ENCODE data around the gene RIMS4. TPM values are rescaled to one million over a fixed set of nuclear protein-coding genes. Genes with fewer than 3 reads are reported as not detected.

The RIMS4 gene
- not detected in 2 replicates for total RNA-seq (2014; rRNA removed; shearing (Covaris generic))
- polyA plus RNA-seq (2015; cell fraction: cytosol; rRNA removed): not detected in 2 replicates
- polyA plus RNA-seq (2015; cell fraction: nucleus; rRNA removed): not detected in 2 replicates

GRCh38 chr20:44810391-44811149 is at the start of gene RIMS4:
TSS of gene RIMS4 (minus strand) at chr20:44810546. CDS start at chr20:44810271, 275 bp downstream.
- no peak for DNase-seq (ENCODE audit: low read depth)

- DNase-seq (ENCODE audit: low read depth): peak; percentile 11
Observed at GRCh38 chr20:44858606-44859360, 48.4 kb upstream of the RIMS4 start.

- peak; percentile 57 for DNase-seq (ENCODE audit: low read depth)
Observed at GRCh38 chr20:44856856-44857448, 46.6 kb upstream of the RIMS4 start.

DNA sequence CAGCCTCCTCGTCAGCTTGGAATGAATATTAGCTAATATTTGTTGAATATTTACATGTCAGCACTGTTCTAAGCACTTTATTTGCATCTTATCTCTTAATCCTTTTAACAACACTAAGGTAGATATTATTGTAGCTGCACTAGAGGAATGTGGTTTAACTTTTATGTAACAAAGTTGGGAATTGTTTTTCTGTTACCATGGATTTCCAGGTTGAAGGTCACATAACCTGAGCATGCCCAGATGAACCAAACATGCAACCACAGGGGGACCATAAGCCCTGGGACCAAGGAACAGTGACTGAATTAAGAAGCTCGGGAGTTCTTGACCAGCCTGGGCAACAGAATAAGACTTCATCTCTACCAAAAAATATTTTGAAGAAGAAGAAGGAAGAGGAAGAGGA is 46.1 kb upstream of the RIMS4 start:
- no peak for DNase-seq (ENCODE audit: low read depth)

DNA sequence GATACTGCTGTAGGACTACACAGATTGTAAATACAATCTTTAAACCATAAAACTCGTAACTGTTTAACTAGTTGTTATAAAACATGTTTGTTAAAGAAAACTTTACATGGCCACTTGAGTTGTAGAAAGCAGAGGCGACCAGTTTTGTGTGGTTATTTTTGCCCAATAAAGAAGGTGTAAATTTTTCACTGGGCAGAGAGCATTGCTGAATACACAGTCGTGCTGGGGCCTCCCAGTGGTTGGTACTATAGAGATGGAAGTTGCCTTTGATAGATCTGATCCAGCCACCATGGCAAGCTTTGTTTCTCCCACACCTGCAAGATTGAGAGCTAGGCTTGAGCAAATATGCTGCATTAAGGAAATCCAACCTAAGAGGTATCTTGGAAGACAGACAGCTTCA is 41.2 kb upstream of the RIMS4 start:
- DNase-seq (ENCODE audit: low read depth): no peak

DNA sequence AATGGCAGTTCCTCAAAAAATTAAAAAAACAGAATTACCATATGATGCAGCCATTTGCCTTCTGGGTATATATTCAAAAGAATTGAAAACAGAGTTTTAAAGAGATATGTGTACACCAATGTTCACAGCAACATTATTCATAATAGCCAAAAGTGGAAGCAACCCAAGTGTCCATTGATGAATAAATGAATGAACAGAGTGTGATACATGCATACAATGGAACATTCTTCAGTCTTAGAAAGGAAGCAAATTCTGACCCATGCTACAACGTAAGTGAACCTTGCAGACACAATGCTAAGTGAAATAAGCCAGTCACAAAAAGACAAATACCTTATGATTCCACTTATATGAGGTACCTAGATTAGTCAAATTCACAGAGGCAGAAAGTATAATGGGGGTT is 40.5 kb upstream of the RIMS4 start:
- DNase-seq (ENCODE audit: low read depth): no peak

DNA sequence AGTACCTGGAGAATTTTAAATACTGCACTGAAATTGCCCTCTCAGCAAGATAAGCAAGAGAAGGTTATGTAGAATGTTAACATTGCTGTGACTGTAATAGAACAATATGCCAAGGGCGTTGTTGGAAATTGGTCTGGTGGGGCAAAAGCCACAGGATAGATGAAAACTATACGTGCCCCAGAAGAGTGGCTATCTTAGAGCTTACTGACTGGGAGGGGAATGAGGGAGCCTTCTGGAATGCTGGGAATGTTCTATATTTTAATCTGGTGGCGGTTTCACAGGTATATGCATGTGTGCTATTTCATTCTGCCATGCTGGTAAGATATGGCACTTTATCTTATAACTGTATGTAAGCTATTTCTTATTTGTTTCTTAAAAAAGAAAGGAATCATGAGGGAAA is 39.9 kb upstream of the RIMS4 start:
- no peak for DNase-seq (ENCODE audit: low read depth)

DNA sequence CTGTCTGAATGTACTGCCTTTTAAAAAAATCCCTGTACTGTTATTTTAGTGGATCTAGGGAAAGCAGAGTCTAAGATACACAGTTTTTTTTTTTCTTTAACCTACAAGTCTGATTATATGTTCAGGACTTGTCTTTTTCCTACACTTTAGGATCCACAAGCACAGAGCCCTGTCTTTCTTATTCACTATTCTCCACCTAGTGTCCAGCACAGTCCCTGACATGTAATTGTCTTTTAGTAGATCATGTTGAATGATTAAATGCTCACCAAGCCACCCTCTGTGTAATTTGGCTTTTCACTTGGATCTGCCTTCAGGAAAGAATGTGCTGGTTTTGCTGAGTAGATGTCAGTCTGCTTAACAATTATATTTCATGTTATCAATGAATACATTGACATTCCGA is 39.4 kb upstream of the RIMS4 start:
- no peak for DNase-seq (ENCODE audit: low read depth)

GRCh38 chr20:44848254-44849015 is 38.1 kb upstream of the RIMS4 start:
- no peak for DNase-seq (ENCODE audit: low read depth)

GRCh38 chr20:44843876-44844275 is 33.5 kb upstream of the RIMS4 start:
- no peak for DNase-seq (ENCODE audit: low read depth)

GRCh38 chr20:44841955-44842354 is 31.6 kb upstream of the RIMS4 start:
- DNase-seq (ENCODE audit: low read depth): no peak

DNA sequence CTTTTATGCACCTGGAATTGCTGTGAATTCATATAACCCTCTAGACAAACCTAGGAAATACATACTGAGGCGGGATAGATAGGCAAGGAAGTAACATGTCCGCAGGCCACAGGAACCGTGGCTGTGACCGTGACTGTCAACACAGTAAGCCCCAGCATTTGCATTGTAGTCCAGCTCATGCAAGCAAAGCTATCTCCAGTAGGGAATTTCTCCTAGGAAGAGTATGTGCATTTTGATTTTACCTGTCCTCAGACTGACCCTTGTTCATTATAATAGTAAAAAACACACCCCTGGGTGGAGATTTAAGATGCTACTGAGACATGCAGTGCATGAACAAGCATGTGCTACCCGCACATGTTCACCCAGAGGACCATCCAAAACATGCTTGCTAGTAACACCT is 30.5 kb upstream of the RIMS4 start:
- DNase-seq (ENCODE audit: low read depth): no peak

DNA sequence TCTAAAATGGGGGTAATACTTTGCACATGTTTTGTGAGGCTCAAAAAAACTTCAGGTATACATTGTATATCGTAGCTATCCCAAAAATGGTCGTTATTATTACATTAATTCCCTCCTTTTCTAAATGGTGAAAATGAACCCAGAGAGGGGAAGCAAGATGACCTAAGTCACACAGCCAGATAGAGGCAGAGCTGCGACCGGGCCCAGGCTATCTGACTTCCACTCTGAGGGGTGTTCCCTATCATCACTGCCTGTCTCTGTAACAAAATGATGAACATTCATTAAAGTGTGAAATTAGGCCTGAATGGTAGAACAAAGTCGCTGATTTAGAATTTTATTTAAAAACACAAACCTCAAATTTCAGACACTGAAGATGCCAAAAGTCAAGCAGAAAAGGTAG is 29.1 kb upstream of the RIMS4 start:
- no peak for DNase-seq (ENCODE audit: low read depth)

DNA sequence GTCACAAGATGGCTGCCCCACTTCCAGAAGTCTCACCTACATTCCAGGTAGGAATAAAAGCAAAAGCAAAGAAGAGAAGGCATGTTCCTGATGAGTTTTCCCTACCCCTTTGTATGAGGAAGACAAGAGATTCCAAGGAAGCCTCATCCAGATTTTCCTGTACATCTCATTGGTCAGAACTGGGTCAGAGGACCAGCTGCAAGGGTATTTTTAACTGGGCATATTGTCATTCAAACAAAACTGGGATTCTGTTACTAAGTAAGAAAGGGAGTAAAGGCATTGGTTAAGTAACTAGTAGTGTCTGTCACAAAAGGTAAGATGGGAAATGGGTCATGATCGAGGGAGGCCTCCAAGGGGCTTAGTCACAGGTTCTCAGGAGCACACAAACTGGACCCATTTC is 28.2 kb upstream of the RIMS4 start:
- no peak for DNase-seq (ENCODE audit: low read depth)

GRCh38 chr20:44837946-44838345 is 27.6 kb upstream of the RIMS4 start:
- no peak for DNase-seq (ENCODE audit: low read depth)

DNA sequence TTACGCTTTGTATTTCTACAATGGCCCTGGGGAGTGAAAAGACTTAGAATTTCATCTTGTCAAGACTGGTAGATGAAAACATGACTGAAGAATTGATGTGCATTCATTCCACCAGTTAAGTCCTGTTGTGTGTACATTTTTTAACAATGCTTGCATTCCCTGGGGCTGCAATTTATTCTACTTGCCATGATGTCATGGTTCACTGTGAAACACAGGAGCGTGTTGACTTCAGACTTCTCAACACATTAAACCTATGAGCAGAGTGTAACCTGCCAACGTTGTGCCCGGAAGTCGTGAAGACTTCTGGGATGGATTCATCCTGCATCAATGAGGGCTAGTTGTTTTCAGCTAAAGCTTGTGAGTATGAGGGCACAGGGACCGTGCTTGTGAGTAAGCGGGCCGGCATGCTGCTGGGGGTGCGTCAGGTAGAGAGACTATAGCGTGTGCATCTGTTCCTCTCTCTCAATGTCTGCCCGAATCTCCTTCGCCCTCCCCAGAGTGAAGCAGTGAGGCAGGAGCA is 26.3 kb upstream of the RIMS4 start:
- DNase-seq (ENCODE audit: low read depth): no peak

DNA sequence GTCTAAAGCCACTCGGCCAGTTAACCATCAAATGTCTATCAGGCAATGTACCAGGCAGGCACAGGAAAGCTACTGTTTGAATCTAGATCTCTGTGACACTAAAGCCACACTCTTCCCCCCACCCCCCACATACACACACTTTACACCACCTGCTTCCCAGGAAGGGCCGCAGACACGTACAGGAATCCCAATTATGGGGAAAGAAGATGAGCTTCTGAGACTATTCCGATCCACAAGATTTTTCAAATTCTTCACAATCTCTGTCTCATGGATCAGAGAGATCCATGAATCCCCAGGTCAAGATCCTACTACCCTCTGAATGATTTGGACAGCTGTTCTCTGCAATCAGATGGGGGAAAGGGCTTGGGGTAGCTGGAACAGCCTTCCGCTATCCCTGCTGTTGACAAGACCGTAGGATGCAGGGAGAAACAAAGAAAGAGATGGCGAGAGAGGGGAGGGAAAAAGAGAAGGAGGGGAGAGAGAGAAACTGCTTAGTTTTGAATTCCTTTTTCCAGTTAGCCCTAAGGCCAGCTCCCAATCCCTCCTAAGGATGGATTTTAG is 25.4 kb upstream of the RIMS4 start:
- no peak for DNase-seq (ENCODE audit: low read depth)

GRCh38 chr20:44835116-44835515 is 24.8 kb upstream of the RIMS4 start:
- DNase-seq (ENCODE audit: low read depth): no peak

DNA sequence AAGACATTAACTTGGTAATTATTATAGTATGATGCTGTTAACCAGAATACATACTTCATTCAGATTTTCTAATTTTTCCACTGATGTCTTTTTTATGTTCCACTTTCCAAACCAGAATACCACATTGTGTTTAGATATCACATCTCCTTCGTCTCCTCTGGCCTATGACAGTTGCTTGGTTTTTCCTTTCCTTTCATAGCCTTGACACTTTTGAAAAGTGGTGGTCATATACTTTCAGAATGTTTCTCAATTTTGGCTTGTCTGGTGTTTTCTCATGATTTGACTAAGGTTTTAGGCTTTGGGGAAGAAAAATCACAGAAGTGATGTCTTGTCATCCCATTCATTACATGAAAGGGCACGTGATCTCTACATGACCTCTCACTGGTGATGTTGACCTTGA is 24.3 kb upstream of the RIMS4 start:
- DNase-seq (ENCODE audit: low read depth): no peak

GRCh38 chr20:44833437-44833836 is 23.1 kb upstream of the RIMS4 start:
- no peak for DNase-seq (ENCODE audit: low read depth)

- DNase-seq (ENCODE audit: low read depth): no peak
Observed at GRCh38 chr20:44832724-44833123, 22.4 kb upstream of the RIMS4 start.

All from HT1080 (cell line).